Lower leg skin (tissue), 3 donors: ENCODE results near the gene SPDYE1.
"Not testable (repeated sequence)": the region's sequence is repeated elsewhere in the genome, so short reads cannot be mapped to it uniquely, and the experiment has no call there.

Experiments
- CTCF ChIP-seq, 3 donors: fragments of 450-650 bp; IDR thresholded peaks; one replicate each; pipeline ENCODE4 v1.5.1; 2016; ENCODE audit warnings: antibody characterized with exemption in 3 of 3, mild to moderate bottlenecking in 3 of 3, moderate library complexity in 2 of 3
- POLR2A ChIP-seq, 2 donors: fragments of 450-650 bp; IDR thresholded peaks; one replicate each; pipeline ENCODE4 v1.6.1; 2016 to 2017; ENCODE audit warnings: antibody characterized with exemption in 2 of 2, mild to moderate bottlenecking in 1 of 2, moderate library complexity in 1 of 2

GRCh38 chr7:43969586-43969985, 28.1 kb upstream of the SPDYE1 start:
- TF ChIP-seq CTCF, POLR2A (IDR thresholded peaks at IDR 0.05): not testable (repeated sequence)
